HG03460 (cell line): Measurements from ENCODE around the gene RTKN.
"Not testable (repeated sequence)": the region's sequence is repeated elsewhere in the genome, so short reads cannot be mapped to it uniquely, and the experiment has no call there.

Experiments used
- ATAC-seq: cut with Tn5 transposase; IDR thresholded peaks from one replicate; pipeline ENCODE4 v1.9.1; 2021; ENCODE audit not compliant: unreplicated experiment

The RTKN gene

GRCh38 chr2:74441690-74442482, at the start of gene RTKN:
Gene RTKN, minus strand, starts transcription at chr2:74441937. Its CDS starts 121 bp downstream, at chr2:74441816.
- peak; percentile 50 for ATAC-seq

GRCh38 chr2:74489906-74490305, 48.2 kb upstream of the RTKN start:
- ATAC-seq: no peak

GRCh38 chr2:74488643-74489481, 47.1 kb upstream of the RTKN start:
- no peak for ATAC-seq

GRCh38 chr2:74486141-74486540, 44.4 kb upstream of the RTKN start:
- ATAC-seq: no peak

GRCh38 chr2:74483675-74484164, 42.0 kb upstream of the RTKN start:
- ATAC-seq: not testable (repeated sequence)

- peak; percentile 92 for ATAC-seq
These were observed 41.3 kb upstream of the RTKN start, which contains the start of the genes CCDC142 and TTC31 for GRCh38 chr2:74482801-74483674. Gene CCDC142, minus strand, starts transcription at chr2:74482998. Its CDS starts 161 bp downstream, at chr2:74482837. Gene TTC31, plus strand, starts transcription at chr2:74483081. Its CDS starts 15 bp downstream, at chr2:74483096.

GRCh38 chr2:74481961-74482800, 40.4 kb upstream of the RTKN start:
- peak; percentile 36 for ATAC-seq

GRCh38 chr2:74481431-74481830, 39.7 kb upstream of the RTKN start:
- no peak for ATAC-seq

- no peak for ATAC-seq
These were observed 33.2 kb upstream of the RTKN start for GRCh38 chr2:74474899-74475298.

GRCh38 chr2:74474481-74474880, 32.7 kb upstream of the RTKN start:
- ATAC-seq: no peak

- ATAC-seq: no peak
These were observed 31.2 kb upstream of the RTKN start for GRCh38 chr2:74472945-74473258.

- peak; percentile 82 for ATAC-seq
These were observed 30.6 kb upstream of the RTKN start, which contains the start of gene MRPL53 for GRCh38 chr2:74472086-74472944. Gene MRPL53, minus strand, starts transcription at chr2:74472680. Its CDS starts 20 bp downstream, at chr2:74472660.

GRCh38 chr2:74471332-74472065, 29.8 kb upstream of the RTKN start:
- ATAC-seq: no peak

- ATAC-seq: not testable (repeated sequence)
These were observed 29.0 kb upstream of the RTKN start for GRCh38 chr2:74470742-74471141.

GRCh38 chr2:74464406-74464805, 22.7 kb upstream of the RTKN start:
- ATAC-seq: peak; percentile 6

- ATAC-seq: no peak
These were observed 21.0 kb upstream of the RTKN start for GRCh38 chr2:74462786-74463105.

- no peak for ATAC-seq
These were observed 20.5 kb upstream of the RTKN start for GRCh38 chr2:74462054-74462785.
